ENCODE results near the gene SLC5A10.
"Not testable (repeated sequence)": the region's sequence is repeated elsewhere in the genome, so short reads cannot be mapped to it uniquely, and the experiment has no call there.

The SLC5A10 gene

DNA sequence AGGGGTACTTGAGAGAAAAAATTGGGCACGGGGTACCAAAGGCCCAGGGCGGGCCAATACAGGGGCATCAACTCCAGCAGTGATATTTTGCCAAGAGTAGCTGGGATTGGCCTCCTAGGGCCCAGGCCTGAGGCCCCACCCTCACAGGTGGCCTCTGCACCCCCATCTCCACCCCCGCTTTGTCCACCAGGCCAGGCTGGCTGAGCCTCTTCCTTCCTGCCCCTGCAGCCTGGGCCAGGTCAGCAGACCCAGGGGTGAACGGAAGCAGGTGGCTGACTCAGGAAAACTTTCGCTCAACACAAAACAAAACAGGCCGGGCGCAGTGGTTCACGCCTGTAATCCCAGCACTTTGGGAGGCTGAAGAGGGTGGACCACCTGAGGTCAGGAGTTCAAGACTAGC, 91.1 kb downstream of the SLC5A10 start:
- not testable (repeated sequence) for DNase-seq (ENCODE audit: low read depth)

DNA sequence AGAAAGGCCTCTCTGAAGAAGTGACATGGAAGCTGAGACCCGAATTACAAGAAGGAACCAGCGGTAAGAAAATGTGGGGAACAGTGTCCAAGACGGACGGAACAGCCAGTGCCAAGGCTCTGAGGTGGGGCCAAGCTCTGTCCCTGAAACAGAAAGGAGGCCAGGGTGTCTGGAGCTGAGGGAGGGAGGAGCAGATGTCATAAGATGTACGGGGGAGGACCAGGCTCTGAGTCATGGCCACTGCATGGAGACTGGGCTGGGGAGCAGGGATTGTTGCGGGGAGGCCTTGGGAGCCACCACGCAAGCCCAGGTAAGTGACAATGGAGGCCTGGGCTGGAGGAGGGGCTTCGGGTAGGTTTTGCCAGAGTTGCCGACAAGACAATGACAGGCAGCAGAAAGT, 92.7 kb downstream of the SLC5A10 start:
- not testable (repeated sequence) for DNase-seq (ENCODE audit: low read depth)

DNA sequence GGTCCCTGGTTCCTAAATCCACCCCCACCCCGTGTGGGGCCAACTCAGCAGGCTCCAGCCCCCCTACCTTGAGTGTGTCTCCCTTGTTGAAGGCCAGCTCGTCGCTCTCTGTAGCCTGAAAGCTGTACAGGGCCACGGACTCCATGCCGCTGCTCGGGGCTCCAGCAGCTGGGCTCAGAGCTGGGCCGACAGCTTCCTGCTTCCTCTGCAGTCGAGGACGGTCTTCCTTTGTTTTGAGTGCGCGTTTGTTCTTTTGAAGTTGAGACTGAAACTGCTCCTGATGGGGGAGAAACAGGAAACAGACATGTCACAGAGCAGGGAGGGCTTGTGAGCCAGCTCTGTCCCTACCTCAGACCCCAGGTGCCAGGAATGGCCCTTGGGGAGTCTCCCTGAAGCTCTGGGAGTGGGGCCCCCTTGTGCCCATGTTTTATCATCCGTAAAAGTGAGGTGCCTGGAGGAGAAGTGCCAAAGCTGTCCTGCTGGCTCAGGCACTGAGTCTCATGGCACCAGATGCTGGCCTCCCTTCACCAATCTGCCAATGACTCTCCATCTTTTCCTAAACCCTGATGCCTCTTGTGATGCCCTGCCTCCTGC, 94.9 kb downstream of the SLC5A10 start, which contains the start of gene GRAP:
Gene GRAP, minus strand, starts transcription at position 176 of the 594 bp plus-strand sequence. Its CDS starts 31 bp downstream, at position 145.
- not testable (repeated sequence) for DNase-seq (ENCODE audit: low read depth)

DNA sequence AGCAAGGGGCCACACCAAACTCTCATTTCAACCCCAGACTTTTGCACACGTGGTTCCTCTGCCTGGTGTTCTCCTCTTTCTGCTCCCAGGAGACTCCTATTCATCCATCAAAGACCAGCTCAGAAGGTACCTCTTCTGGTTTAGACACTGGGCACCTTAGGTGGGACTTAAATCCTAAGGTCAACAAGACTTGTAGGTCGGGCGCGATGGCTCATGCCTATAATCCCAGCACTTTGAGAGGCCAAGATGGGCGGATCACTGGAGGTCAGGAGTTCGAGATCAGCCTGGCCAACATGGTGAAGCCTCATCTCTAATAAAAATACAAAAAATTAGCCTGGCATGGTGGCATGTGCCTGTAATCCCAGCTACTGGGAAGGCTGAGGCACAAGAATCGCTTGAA, 95.5 kb downstream of the SLC5A10 start:
- DNase-seq (ENCODE audit: low read depth): not testable (repeated sequence)

DNA sequence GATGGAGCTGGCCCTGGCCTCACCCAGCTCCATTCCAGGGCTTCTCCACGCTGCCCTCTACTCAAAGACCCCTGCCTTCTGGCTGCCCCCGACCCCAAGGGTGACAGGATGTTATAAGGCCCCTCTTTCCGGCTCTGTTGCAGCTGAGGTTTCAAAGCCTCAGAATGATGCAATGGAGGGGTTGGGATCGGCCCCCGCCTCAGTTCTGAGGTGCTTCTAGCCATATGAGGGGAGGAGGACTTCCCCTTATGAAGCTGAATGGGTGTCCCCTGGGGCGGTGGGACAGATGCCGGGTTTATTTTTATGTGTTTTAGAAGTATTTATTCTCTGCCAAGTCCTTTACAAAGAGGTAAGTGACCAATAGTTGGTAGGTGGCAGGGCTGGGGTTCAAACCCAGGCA, 96.9 kb downstream of the SLC5A10 start:
- not testable (repeated sequence) for DNase-seq (ENCODE audit: low read depth)

DNA sequence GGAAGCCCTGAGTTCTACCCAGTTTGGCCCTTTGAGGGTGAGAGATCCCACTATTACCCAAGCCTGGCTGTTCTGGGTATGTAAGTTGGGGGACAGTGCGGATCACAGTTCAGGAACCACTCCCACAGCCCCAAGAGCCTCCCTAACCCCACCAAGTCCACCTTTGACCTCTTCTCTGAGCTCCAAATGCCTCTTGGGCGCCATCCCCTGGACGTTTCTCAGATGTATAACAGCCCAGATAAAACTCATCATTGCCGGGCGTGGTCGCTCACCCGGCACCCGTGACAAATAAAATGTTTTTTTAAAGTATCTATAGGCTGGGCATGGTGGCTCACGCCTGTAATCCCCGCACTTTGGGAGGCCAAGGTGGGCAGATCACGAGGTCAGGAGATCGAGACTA, 103.5 kb downstream of the SLC5A10 start:
- not testable (repeated sequence) for DNase-seq (ENCODE audit: low read depth)

DNA sequence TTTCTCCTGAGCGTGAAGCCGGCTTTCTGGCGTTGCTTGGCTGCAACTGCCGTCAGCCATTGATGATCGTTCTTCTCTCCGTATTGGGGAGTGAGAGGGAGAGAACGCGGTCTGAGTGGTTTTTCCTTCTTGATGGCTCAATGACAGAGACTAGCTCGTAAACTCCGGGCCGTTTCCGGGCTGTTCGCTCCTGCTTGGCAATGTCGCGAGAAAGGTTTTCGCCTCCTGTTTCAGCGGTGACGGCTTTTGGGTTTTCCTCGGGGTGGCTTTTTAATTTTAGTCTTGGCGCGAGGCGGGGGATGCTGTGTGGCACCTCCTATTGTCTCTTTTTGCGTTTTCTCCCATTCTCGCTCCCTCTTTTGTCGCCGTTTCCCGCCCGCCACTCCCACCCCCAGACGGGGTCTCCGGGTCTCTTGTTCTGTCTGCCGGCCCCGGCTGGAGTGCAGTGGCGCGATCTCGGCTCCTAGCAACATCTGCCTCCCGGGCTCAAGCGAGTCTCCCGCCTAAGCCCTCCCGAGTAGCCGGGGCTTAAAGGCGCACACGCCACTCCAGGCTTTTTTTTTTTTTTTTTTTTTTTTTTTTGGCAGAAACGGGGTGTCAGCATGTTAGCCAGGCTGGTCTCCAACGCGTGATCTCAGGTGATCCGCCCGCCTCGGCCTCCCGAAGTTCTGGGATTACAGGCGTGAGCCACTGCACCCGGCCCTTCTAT, 110.2 kb downstream of the SLC5A10 start:
- DNase-seq (ENCODE audit: low read depth): not testable (repeated sequence)

DNA sequence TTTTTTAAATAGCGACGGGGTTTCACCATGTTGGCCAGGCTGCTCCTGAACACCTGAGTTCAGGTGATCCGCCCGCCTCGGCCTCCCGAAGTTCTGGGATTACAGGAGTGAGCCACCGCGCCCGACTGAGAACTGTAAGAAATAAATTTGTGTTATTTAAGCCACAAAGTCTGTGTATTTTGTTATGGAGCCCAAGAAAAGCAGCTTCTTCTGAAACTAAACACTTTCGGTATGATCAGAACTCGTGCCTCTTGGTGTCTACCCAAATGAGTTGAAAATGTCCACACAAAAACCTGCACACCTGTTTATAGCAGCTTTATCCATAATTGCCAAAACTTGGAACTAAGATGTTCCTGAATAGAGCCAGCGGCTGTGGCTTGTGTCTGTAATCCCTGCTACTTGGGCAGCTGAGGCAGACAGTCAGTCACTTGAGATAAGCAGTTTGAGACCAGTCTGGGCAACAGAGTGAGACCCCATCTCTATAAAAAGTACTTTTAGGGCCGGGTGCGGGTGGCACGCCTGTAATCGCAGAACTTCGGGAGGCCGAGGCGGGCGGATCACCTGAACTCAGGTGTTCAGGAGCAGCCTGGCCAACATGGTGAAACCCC, 110.9 kb downstream of the SLC5A10 start:
- DNase-seq (ENCODE audit: low read depth): not testable (repeated sequence)

DNA sequence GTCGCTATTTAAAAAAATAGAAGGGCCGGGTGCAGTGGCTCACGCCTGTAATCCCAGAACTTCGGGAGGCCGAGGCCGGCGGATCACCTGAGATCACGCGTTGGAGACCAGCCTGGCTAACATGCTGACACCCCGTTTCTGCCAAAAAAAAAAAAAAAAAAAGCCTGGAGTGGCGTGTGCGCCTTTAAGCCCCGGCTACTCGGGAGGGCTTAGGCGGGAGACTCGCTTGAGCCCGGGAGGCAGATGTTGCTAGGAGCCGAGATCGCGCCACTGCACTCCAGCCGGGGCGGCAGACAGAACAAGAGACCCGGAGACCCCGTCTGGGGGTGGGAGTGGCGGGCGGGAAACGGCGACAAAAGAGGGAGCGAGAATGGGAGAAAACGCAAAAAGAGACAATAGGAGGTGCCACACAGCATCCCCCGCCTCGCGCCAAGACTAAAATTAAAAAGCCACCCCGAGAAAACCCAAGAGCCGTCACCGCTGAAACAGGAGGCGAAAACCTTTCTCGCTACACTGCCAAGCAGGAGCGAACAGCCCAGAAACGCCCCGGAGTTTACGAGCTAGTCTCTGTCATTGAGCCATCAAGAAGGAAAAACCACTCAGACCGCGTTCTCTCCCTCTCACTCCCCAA, 111.5 kb downstream of the SLC5A10 start:
- not testable (repeated sequence) for DNase-seq (ENCODE audit: low read depth)

DNA sequence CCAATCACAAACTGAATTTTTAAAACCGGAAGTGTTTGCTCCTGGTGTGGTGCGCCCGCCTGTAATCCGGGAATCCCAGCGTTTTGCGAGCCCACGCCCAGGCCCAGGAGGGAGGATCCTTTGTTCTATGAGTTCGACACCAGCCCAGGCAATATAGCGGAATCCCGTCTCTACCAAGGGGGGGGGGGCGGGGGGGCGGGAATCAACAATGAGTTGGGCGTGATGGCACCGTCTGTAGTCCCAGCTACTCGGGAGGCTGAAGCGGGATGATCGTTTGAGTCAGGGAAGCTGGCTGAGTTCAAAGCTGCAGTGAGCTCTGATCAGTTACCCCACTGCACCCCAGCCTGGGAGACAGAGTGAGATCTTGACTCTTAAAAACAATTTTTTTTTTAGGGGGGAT, 112.4 kb downstream of the SLC5A10 start:
- DNase-seq (ENCODE audit: low read depth): not testable (repeated sequence)

DNA sequence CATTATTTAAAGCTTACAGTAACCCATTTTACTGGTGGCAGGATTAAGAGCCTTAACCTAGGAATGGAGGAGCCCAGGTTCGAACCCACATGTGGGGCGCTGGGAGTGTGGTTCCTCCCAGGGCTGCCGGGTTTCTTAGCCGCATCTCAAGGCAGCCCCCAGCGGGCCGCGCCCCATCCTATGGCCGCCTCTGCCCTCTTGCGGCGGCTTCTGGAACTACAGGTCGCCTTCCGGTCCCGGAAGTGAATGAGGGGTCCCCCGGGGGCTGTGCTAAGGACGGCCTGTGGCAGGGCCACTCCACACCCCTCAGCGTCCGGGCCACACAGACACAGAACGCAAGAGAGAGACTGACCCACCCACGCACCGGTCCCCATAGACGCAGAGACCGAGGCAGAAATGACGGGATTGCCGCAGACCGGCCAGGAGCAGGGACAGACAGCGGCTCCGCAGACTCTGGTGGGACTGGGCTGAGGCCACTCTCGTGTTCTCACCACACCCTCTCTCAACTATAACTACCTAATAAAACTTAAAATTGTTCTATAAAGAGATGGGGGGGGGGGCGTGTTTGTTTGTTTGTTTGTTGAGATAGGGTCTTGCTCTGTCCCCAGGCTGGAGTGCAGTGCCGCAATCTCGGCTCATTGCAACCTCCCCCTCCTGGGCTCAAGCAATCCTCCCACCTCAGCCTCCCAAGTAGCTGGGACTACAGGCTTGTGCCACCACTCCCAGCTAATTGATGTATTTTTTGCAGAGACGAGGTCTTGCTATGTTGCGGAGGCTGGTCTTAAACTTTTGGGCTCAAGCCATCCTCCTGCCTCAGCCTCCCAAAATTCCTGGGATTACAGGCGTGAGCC, 118.6 kb downstream of the SLC5A10 start:
- DNase-seq (ENCODE audit: low read depth): not testable (repeated sequence)

Measured in HS-27A (cell line).